Measurements from ENCODE around the gene FOXF1.

FOXF1 gene

GRCh38 chr16:86511317-86512161 is 1.2 kb downstream of the FOXF1 start:
- no peaks in the 10 kb centered on the region for H3K79me2 ChIP-seq (ENCODE audit: low read length)
- no peak overlapping the region for H3K4me3 ChIP-seq (ENCODE audit: low read length)
- H3K27me3 ChIP-seq (ENCODE audit: low read depth, low read length) = no peaks in the 10 kb centered on the region
- no peaks in the 10 kb centered on the region for H3K9me3 ChIP-seq (ENCODE audit: insufficient read depth, low read length)
- H3K27ac ChIP-seq (ENCODE audit: low read length) = no peak overlapping the region
- no peak overlapping the region for H2AFZ ChIP-seq (ENCODE audit: low read depth, low read length)
- H4K20me1 ChIP-seq (ENCODE audit: insufficient read depth, low read length) = no peaks in the 10 kb centered on the region
- H3K4me1 ChIP-seq (ENCODE audit: low read length) = no peaks in the 10 kb centered on the region
- H3K36me3 ChIP-seq (replicated peaks; ENCODE audit: low read depth, low read length) = no peaks in the 10 kb centered on the region
- TF ChIP-seq EZH2phosphoT487 (IDR thresholded peaks at IDR 0.05; ENCODE audit: low read depth) = no peak
- H3K9ac ChIP-seq (ENCODE audit: low read length) = no peak overlapping the region
- H3K4me2 ChIP-seq (ENCODE audit: low read length) = no peak overlapping the region

- H3K27me3 ChIP-seq (ENCODE audit: low read depth, low read length) = no peaks in the 10 kb centered on the region
- H3K9me3 ChIP-seq (ENCODE audit: insufficient read depth, low read length) = no peaks in the 10 kb centered on the region
- TF ChIP-seq EZH2phosphoT487 (IDR thresholded peaks at IDR 0.05; ENCODE audit: low read depth) (no peak), CTCF (IDR thresholded peaks at IDR 0.05; ENCODE audit: low read depth, low read length) (no peak)
- no peak overlapping the region for H3K9ac ChIP-seq (ENCODE audit: low read length)
- H4K20me1 ChIP-seq (ENCODE audit: insufficient read depth, low read length) = no peaks in the 10 kb centered on the region
- H3K4me2 ChIP-seq (ENCODE audit: low read length) = no peak overlapping the region
- no peak overlapping the region for H3K4me3 ChIP-seq (ENCODE audit: low read length)
- no peak overlapping the region for H3K27ac ChIP-seq (ENCODE audit: low read length)
- H3K36me3 ChIP-seq (replicated peaks; ENCODE audit: low read depth, low read length) = no peaks in the 10 kb centered on the region
- H3K79me2 ChIP-seq (ENCODE audit: low read length) = no peaks in the 10 kb centered on the region
- no peaks in the 10 kb centered on the region for H3K4me1 ChIP-seq (ENCODE audit: low read length)
- H2AFZ ChIP-seq (ENCODE audit: low read depth, low read length) = no peak overlapping the region
Measured at GRCh38 chr16:86512301-86512859, 2.1 kb downstream of the FOXF1 start.

- Histone ChIP-seq H3K4me2 (ENCODE audit: low read length) (no peak overlapping the region), H3K9ac (ENCODE audit: low read length) (no peak overlapping the region), H3K36me3 (replicated peaks; ENCODE audit: low read depth, low read length) (no peaks in the 10 kb centered on the region)
Measured at GRCh38 chr16:86512860-86513470, 2.6 kb downstream of the FOXF1 start.

More at GRCh38 chr16:86512860-86513470, 2.6 kb downstream of the FOXF1 start:
- no peaks in the 10 kb centered on the region for H3K4me1 ChIP-seq (ENCODE audit: low read length)
- no peaks in the 10 kb centered on the region for H3K9me3 ChIP-seq (ENCODE audit: insufficient read depth, low read length)
- H3K27ac ChIP-seq (ENCODE audit: low read length) = no peak overlapping the region
- no peaks in the 10 kb centered on the region for H3K27me3 ChIP-seq (ENCODE audit: low read depth, low read length)
- no peaks in the 10 kb centered on the region for H3K79me2 ChIP-seq (ENCODE audit: low read length)
- H3K4me3 ChIP-seq (ENCODE audit: low read length) = no peak overlapping the region
- no peaks in the 10 kb centered on the region for H4K20me1 ChIP-seq (ENCODE audit: insufficient read depth, low read length)
- TF ChIP-seq CTCF (IDR thresholded peaks at IDR 0.05; ENCODE audit: low read depth, low read length) (no peak), EZH2phosphoT487 (IDR thresholded peaks at IDR 0.05; ENCODE audit: low read depth) (no peak)
- H2AFZ ChIP-seq (ENCODE audit: low read depth, low read length) = no peak overlapping the region

All from OCI-LY3 (cell line).